Bladder microvascular endothelial cell (primary cell): Measurements from ENCODE around the gene ITGA5. TPM values are rescaled to one million over a fixed set of nuclear protein-coding genes. Genes with fewer than 3 reads are reported as not detected.

ENCODE experiments used
- total RNA-seq: library from RNA; depleted of rRNA; stranded (reverse); fragments of >200 nt; gene quantifications from 2 replicates; pipeline ENCODE4 v1.2.3, GENCODE V29; 2014

Gene ITGA5
- 361 and 600 TPM in 2 replicates for total RNA-seq

DNA sequence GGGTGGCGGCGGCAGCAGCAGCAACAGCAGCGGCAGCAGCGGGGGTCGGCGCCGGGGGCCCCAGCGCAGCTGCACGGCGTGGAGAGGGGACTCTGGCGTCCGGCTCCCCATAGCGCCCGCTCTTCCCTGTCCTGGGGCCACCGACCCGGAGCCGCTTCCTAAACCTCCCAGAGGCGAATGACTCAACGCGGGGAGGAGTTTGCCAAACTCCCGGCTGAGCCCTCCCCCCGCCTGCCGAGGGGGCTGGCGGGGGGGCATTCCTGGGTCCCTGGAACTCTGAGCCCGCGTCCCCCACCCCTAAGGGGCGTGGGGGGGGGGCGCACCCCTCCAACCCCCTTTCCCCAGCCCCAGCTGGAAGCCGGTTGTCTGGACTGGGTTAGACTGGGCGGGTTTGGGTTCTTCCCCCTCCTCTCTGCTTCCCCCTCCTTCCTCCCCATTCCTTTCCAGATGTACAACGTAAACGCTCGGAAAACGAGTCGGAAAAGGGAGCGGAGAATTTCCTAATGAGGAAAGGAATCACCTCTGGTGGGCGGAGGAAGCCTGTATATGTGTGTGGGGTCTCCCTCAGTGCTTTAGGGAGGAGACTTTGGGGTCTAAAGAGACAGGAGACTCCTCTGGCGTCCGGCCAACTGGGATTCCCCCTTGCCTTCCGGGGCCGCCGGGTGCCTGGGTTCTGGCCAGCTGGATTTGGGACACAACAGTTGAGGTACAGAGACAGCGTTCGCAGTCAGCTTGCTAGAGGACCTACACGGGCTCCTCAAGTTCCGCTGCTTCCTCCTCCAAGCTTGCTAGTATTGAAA is at the start of gene ITGA5:
Gene ITGA5 (minus strand): TSS at position 179 of the 800 bp plus-strand sequence. CDS start 68 bp downstream, at position 111.

DNA sequence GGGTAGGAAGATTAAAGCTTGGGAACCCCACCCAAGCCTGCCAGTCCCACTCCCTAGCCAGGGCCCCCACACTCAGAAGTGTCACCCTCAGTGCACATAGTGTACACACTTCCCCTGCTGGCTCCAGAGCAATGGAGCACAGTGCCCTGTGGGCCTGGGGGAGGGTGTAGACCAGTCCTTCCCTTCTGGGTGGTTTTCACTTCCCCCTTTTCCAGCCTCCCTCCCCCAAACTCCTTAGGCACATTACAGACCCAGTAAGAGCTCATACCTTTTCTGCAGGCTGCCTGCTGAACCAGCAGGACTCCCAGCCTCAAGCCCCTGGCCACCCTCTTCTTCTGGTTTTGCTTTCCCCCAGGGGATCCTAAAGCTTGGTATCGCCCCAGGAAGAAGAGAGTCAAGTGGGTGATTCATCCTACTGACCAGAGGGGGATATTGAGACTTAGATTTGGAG is 34.5 kb downstream of the ITGA5 start, which contains the start of gene ZNF385A:
Gene ZNF385A (minus strand): TSS at position 143 of the 451 bp plus-strand sequence. CDS start 219 bp downstream, outside the sequence.

DNA sequence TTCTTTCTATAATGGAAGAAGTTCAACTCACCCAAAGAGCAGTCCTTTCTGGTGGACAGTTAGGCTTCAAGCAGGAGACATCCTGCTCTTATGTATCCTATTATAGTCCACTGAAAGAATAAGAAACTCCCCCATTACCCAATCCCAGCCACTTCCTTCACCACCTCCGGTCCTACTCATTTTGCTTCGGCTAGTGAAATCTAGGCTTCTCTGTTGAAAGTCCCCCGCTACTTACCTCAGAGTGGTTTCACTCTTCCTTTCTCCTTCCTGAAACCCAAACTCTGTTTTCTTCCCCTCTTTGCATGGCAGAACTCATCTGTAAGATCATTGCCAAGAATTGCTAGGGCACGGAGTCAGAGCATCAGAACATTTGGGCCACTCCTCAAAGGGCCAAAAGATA is 54.7 kb downstream of the ITGA5 start, which contains the start of gene GPR84:
Gene GPR84 (minus strand): TSS at position 74 of the 400 bp plus-strand sequence. CDS start 635 bp downstream, outside the sequence.

Other genes with a start within 250 kb of the ITGA5 start
- gene SMUG1, start 230.3 kb downstream of the ITGA5 start, total RNA-seq = 13.1 and 18.6 TPM in 2 replicates
- 24.3 and 54.2 TPM in 2 replicates for gene CBX5, start 139.1 kb downstream of the ITGA5 start, total RNA-seq
- gene HNRNPA1, start 138.5 kb downstream of the ITGA5 start, total RNA-seq = 328 and 377 TPM in 2 replicates
- gene NFE2, start 118.3 kb downstream of the ITGA5 start, total RNA-seq = not detected in 2 replicates
- 60.5 and 133 TPM in 2 replicates for gene COPZ1, start 94.1 kb downstream of the ITGA5 start, total RNA-seq
- 0.16 TPM in 1 of 2 replicates, not detected in the other for gene GPR84, start 54.8 kb downstream of the ITGA5 start, total RNA-seq
- 0.81 and 1.4 TPM in 2 replicates for gene ZNF385A, start 34.5 kb downstream of the ITGA5 start, total RNA-seq
- not detected in 2 replicates for gene GTSF1, start 54.3 kb upstream of the ITGA5 start, total RNA-seq
- under 0.01 TPM in 1 of 2 replicates, not detected in the other for gene NCKAP1L, start 78.5 kb upstream of the ITGA5 start, total RNA-seq
- gene PDE1B, start 130.3 kb upstream of the ITGA5 start, total RNA-seq = 0.16 TPM in 1 of 2 replicates, not detected in the other
- gene PPP1R1A, start 169.4 kb upstream of the ITGA5 start, total RNA-seq = not detected in 2 replicates
- not detected in 2 replicates for gene LACRT, start 215.6 kb upstream of the ITGA5 start, total RNA-seq
- gene DCD, start 229.1 kb upstream of the ITGA5 start, total RNA-seq = not detected in 2 replicates